ENCODE measurements around the gene RNF149. TPM values are rescaled to one million over a fixed set of nuclear protein-coding genes. Genes with fewer than 3 reads are reported as not detected.
"Not testable (repeated sequence)": the region's sequence is repeated elsewhere in the genome, so short reads cannot be mapped to it uniquely, and the experiment has no call there.

Gene RNF149
- total and polyA plus RNA-seq, 2 donors (not counting 1 experiment from before 2014, with no cell fraction given): 29.4 to 49.0 TPM

- Histone ChIP-seq H3K27ac (ENCODE audit: insufficient read depth, low read length) (peak overlapping the region; percentile 47), H3K9ac (ENCODE audit: insufficient read depth, low read length) (no peak overlapping the region), H3K4me2 (ENCODE audit: extremely low read depth, insufficient read depth, low read length) (peak overlapping the region; percentile 2), H3K36me3 (ENCODE audit: control insufficient read depth, insufficient read depth, low read length) (no peaks in the 10 kb centered on the region), H3K9me3 (ENCODE audit: control insufficient read depth, insufficient read depth, low read depth, low read length) (no peaks in the 10 kb centered on the region), H3K4me1 (ENCODE audit: control insufficient read depth, extremely low read depth, insufficient read depth, low read length) (peaks cover 9% of the 10 kb centered on the region), H3K79me2 (ENCODE audit: control insufficient read depth, insufficient read depth, low read length) (no peaks in the 10 kb centered on the region), H4K20me1 (ENCODE audit: control insufficient read depth, extremely low read depth, insufficient read depth, low read length) (no peaks in the 10 kb centered on the region), H3K4me3 (replicated peaks in 1 of 4; ENCODE audit: control extremely low read depth in 1 of 4, insufficient read depth in 1 of 4, low read depth in 3 of 4, low read length in 4 of 4) (no peak overlapping the region), H3K27me3 (ENCODE audit: control insufficient read depth, insufficient read depth, low read length) (no peaks in the 10 kb centered on the region), H2AFZ (ENCODE audit: low read length) (peak overlapping the region; percentile 96)
- peak; percentile 42 to 85 for DNase-seq (ENCODE audit: low read depth in 2 of 2)
- no peak for TF ChIP-seq EZH2 (IDR thresholded peaks at IDR 0.05; ENCODE audit: low read length, missing control alignments)
- no peak for TF ChIP-seq CTCF (conservative IDR thresholded peaks at IDR 0.05 in 1 of 2, IDR thresholded peaks at IDR 0.05 in 1 of 2; ENCODE audit: low read depth in 1 of 2, low read length in 2 of 2)
Observed at GRCh38 chr2:101328474-101329007, 20.0 kb upstream of the RNF149 start.

DNA sequence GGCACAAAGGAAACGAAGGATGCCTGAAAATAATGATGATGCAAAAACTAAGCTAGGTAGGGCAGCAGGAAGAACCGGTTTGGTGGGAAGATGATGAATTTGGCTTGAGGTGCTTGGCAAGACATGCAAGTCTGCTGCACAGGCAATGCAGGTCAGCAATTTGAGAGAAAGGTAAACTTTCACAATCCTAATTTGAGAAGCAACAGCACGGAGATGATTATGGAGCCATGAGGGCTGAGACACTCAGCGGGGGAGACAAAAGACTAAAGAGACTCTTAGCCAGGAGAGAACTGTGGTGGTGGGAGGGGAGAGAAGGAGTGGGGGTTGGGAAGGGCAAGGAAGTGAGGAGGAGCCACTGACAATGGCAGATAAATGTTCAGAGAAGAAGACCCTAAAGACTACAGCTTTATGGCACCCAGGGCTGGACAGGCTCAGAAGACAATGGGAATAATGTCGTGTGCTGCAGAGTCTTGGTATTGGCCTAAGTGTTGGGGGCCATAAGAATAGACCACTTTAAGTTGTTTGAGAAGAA is 19.4 kb upstream of the RNF149 start:
- H3K79me2 ChIP-seq (ENCODE audit: control insufficient read depth, insufficient read depth, low read length): no peaks in the 10 kb centered on the region
- TF ChIP-seq CTCF (conservative IDR thresholded peaks at IDR 0.05 in 1 of 2, IDR thresholded peaks at IDR 0.05 in 1 of 2; ENCODE audit: low read depth in 1 of 2, low read length in 2 of 2) (no peak), EZH2 (IDR thresholded peaks at IDR 0.05; ENCODE audit: low read length, missing control alignments) (no peak)
- H3K9me3 ChIP-seq (ENCODE audit: control insufficient read depth, insufficient read depth, low read depth, low read length): no peaks in the 10 kb centered on the region
- H3K4me1 ChIP-seq (ENCODE audit: control insufficient read depth, extremely low read depth, insufficient read depth, low read length): peaks cover 9% of the 10 kb centered on the region
- no peak overlapping the region for H3K4me3 ChIP-seq (replicated peaks in 1 of 4; ENCODE audit: control extremely low read depth in 1 of 4, insufficient read depth in 1 of 4, low read depth in 3 of 4, low read length in 4 of 4)
- DNase-seq (ENCODE audit: low read depth in 2 of 2): no peak
- H4K20me1 ChIP-seq (ENCODE audit: control insufficient read depth, extremely low read depth, insufficient read depth, low read length): no peaks in the 10 kb centered on the region
- no peaks in the 10 kb centered on the region for H3K27me3 ChIP-seq (ENCODE audit: control insufficient read depth, insufficient read depth, low read length)
- H3K9ac ChIP-seq (ENCODE audit: insufficient read depth, low read length): no peak overlapping the region
- peak overlapping the region; percentile 96 for H2AFZ ChIP-seq (ENCODE audit: low read length)
- no peak overlapping the region for H3K4me2 ChIP-seq (ENCODE audit: extremely low read depth, insufficient read depth, low read length)
- H3K27ac ChIP-seq (ENCODE audit: insufficient read depth, low read length): peak overlapping the region; percentile 47
- H3K36me3 ChIP-seq (ENCODE audit: control insufficient read depth, insufficient read depth, low read length): no peaks in the 10 kb centered on the region

GRCh38 chr2:101325425-101325824 is 16.9 kb upstream of the RNF149 start:
- Histone ChIP-seq H3K9me3 (ENCODE audit: control insufficient read depth, insufficient read depth, low read depth, low read length) (no peaks in the 10 kb centered on the region), H3K27ac (ENCODE audit: insufficient read depth, low read length) (no peak overlapping the region), H3K4me2 (ENCODE audit: extremely low read depth, insufficient read depth, low read length) (no peak overlapping the region), H4K20me1 (ENCODE audit: control insufficient read depth, extremely low read depth, insufficient read depth, low read length) (no peaks in the 10 kb centered on the region), H3K27me3 (ENCODE audit: control insufficient read depth, insufficient read depth, low read length) (no peaks in the 10 kb centered on the region), H2AFZ (ENCODE audit: low read length) (no peak overlapping the region), H3K79me2 (ENCODE audit: control insufficient read depth, insufficient read depth, low read length) (no peaks in the 10 kb centered on the region), H3K9ac (ENCODE audit: insufficient read depth, low read length) (no peak overlapping the region), H3K4me1 (ENCODE audit: control insufficient read depth, extremely low read depth, insufficient read depth, low read length) (peaks cover 9% of the 10 kb centered on the region), H3K36me3 (ENCODE audit: control insufficient read depth, insufficient read depth, low read length) (no peaks in the 10 kb centered on the region), H3K4me3 (replicated peaks in 1 of 4; ENCODE audit: control extremely low read depth in 1 of 4, insufficient read depth in 1 of 4, low read depth in 3 of 4, low read length in 4 of 4) (no peak overlapping the region)
- DNase-seq (ENCODE audit: low read depth in 2 of 2): no peak
- TF ChIP-seq CTCF (conservative IDR thresholded peaks at IDR 0.05 in 1 of 2, IDR thresholded peaks at IDR 0.05 in 1 of 2; ENCODE audit: low read depth in 1 of 2, low read length in 2 of 2): no peak
- TF ChIP-seq EZH2 (IDR thresholded peaks at IDR 0.05; ENCODE audit: low read length, missing control alignments): no peak

- H3K4me1 ChIP-seq (ENCODE audit: control insufficient read depth, extremely low read depth, insufficient read depth, low read length); H3K4me2 ChIP-seq (ENCODE audit: extremely low read depth, insufficient read depth, low read length); H3K36me3 ChIP-seq (ENCODE audit: control insufficient read depth, insufficient read depth, low read length); H3K9ac ChIP-seq (ENCODE audit: insufficient read depth, low read length); H3K4me3 ChIP-seq (replicated peaks in 1 of 4; ENCODE audit: control extremely low read depth in 1 of 4, insufficient read depth in 1 of 4, low read depth in 3 of 4, low read length in 4 of 4); H3K9me3 ChIP-seq (ENCODE audit: control insufficient read depth, insufficient read depth, low read depth, low read length); H2AFZ ChIP-seq (ENCODE audit: low read length); H3K27me3 ChIP-seq (ENCODE audit: control insufficient read depth, insufficient read depth, low read length); H4K20me1 ChIP-seq (ENCODE audit: control insufficient read depth, extremely low read depth, insufficient read depth, low read length); H3K27ac ChIP-seq (ENCODE audit: insufficient read depth, low read length); H3K79me2 ChIP-seq (ENCODE audit: control insufficient read depth, insufficient read depth, low read length); DNase-seq (ENCODE audit: low read depth in 2 of 2): not testable (repeated sequence)
Observed at GRCh38 chr2:101316568-101316967, 8.1 kb upstream of the RNF149 start.
